Left renal cortex interstitium (tissue), 4 donors: ENCODE data around the gene PMP22. TPM values are rescaled to one million over a fixed set of nuclear protein-coding genes. Genes with fewer than 3 reads are reported as not detected.

Experiments
- DNase-seq, 4 donors: peaks; one replicate each; pipeline ENCODE4 v3.0.0-alpha.2; 2013; ENCODE audit warnings: low read depth in 4 of 4, low spot score in 2 of 4, missing footprints in 1 of 4
- polyA plus RNA-seq, 4 donors: library from polyadenylated mRNA; unstranded; fragments of 120-200 nt; gene quantifications; one replicate each; pipeline ENCODE4 v1.2.1, GENCODE V29; 2013; ENCODE audit not compliant: insufficient read length in 4 of 4

Gene PMP22
- polyA plus RNA-seq, 4 donors: 56.6 to 66.5 (median 60.8) TPM

DNA sequence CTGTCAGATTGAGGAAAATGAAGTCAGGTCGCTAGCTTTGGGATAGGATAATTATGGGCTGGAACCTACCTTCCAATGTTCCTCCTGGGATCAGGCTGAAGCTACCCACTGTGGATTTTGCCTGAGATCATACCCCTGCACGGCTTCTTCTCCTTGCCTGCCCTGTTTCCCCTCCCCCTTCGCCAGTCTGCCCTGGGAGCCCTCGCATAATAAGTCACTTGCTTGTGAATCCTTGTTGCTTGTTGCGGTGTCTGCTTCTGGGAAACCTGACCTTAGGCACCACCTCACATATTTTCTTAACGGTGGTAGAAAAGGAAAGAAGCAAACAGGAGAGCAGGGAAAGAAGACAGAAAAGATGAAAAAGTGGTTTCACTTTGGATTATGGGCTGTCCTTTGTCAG lies 13.3 kb upstream of the PMP22 start:
- peak in 2 of 4 donors; percentile 9 to 10 for DNase-seq

DNA sequence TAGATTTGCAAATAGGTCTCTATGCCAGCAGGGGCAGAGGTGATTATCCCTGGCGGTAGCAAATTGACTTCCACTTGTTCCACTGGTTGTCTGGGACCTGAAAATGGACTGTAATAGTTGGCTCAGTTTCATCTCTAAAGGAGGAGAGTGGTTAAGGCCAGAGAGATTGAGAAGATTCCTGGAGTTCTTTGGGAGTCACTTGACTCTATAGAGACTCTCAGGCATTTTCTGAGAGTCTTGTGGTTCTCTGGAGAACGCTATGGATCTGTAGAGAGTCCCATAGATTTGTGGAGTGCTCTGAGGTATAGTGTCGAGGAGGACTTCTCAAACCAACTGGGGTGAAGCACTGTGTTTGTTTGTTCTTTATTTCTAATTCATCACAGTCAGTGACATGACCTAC lies 8.9 kb upstream of the PMP22 start:
- no peak for DNase-seq

DNA sequence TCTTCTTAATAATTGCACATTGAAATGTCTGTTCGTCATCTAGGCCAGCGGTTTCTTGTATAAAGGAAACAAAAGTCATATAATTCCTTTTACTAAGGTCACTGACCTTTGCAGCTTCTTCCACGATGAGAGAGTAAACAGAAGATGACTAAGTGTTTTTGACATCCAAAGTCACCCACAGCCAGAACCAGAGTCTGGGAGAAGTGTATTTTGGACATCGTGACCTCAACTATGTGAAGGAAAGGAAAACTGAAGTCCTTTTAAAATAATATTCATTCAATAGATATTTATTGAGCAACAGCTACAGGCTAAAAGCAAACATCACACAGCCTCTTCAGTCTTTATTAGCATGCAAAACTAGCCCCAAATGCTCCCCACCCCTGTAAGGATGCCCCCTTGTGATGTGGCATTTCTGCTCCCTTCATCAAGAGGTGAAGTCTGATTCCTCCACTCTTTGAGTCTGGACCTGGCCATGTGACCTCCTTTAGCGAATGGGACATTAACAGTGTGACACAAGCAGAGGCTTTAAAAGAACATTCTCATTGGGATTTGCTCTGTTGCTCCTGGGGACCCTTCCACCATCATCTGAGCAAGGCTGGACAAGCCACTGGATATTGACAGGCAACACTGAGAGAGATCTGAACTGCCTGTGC lies 8.1 kb upstream of the PMP22 start:
- no peak for DNase-seq

DNA sequence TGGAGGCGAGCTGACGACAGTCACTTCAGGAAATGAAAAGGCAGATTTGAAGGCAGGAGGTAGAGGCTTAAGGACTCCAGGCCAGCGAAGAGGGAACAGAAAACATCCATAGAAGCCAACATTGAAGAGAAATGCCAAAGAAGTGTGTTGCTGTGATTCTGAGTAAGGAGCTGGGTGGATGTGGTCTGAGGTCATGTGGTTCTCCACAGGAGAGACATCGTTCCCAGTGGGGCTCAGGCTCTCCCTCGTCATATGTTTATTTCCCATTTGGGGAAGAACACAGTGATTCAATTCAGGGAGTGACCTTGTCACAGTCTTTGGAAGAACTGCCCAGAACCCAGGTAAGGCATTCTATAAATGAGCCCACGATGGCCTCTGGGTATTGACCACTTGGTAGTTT lies 6.6 kb upstream of the PMP22 start:
- no peak for DNase-seq

DNA sequence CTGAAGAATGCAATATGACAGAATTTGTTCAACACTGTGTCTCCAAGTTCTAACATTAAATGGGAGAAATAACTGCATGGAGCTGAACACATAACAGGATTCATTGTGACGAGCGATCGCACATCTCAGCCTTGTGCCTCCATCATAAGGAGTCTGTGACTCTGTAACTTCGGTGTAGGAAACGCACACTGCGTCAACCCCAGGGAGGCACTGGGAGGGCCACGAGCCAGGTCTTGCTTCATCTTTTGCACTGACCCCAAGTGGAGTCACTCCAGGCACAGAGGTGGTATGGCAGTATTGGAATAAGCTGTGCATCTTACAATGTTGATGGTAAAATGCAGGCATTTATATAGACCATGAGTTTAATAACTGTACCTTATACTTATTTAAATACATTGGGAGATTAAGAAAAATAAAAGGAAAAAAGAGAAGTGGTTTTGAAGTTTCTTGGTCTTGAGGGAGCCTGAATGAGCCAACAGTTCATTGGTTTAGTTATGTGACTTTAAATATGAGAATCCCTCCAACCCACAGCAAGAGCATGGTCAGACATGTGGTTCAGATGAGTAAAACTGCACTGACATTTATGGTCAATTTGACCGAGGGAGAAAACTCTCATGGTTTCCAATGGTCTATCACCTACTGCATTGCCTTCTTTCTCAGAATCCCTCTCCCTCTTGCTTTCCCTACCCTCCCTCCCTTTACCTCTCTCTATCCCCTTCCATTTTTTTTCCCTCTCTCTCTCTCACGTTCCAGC lies 5.7 kb upstream of the PMP22 start:
- no peak for DNase-seq

DNA sequence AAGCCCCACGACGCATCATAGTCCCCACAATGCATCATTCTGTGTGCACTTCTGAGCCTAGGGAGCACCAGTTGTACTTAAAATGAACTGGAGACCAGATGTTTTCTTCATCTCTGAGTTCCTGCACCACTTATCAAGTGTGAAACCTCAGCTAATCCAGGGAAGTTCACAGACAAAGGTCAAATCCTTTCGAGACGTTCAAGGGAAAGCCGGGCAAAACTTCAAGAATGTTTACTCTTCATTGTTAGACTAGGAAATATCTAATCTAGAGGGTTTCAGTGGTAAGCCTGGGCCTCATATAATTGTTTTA lies 4.6 kb upstream of the PMP22 start:
- DNase-seq: no peak

DNA sequence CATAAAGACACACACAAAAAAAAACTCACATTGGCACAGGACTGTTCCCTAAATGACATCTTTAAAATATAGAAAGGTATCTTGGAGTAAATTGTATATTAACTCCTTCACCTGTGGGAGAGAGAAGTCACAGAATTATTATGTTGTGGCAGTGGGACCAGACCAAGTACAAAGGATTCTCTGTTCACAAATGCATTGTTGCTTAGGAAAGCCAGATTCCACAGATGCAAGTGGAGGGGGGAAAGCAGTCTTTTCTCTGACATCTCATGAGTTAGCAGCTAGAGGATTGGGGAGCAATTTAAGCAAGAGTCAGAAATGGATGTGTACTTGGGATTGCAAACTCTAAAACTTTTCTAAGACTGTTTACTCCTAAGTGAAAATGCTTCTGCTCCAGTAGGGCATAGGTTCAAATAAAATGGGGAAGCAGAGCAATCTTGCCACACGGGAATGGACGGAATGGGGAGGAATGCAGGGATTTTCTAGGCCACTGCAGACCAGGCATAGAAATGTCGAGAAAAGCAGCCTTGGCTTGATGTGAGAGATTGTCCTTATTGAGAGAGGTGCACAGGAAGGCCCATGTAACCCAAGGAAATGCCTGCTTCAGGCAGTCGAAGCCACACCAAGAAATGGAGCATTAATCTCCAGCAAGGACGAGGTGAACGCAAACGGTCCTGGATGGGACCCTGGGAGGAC lies 4.1 kb upstream of the PMP22 start:
- no peak for DNase-seq

DNA sequence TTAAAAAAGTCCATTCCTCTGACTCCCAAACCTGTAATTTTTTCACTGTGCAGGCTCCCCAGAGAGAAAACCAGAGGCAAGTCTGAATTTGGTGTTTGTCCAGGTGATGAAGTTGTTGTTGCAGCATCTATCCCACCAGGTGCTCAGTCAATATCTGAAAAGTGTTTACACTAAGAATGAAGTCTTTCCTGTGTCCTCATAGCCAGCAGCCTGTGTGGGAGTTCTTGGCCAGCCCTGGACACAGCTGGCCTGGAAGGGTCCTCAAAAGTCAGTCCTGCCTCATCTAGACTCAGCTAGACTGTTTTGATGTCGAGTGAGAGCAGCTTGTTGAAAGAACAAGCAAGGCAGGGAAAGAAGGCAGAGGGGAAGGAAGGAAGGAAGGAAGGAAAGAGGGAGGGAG lies 3.3 kb upstream of the PMP22 start:
- DNase-seq: no peak

DNA sequence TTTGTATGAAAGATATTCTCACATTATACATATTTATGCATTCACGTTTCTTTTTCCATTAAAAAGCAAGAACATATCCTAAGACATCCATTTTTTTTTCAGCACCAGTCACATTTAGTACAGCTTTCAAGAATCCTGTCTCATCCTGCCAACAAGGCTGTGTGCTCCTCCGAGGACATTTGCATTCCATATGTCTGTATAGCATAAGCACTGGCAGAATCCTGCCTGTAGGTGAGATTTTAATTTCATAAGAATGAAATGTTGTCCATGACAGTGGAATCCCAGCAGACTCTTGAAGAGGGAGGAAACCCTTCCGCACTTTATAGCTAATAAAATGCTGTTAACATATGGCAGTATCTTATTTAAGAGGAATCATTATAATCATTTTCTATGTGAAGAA lies 2.9 kb upstream of the PMP22 start:
- DNase-seq: no peak

DNA sequence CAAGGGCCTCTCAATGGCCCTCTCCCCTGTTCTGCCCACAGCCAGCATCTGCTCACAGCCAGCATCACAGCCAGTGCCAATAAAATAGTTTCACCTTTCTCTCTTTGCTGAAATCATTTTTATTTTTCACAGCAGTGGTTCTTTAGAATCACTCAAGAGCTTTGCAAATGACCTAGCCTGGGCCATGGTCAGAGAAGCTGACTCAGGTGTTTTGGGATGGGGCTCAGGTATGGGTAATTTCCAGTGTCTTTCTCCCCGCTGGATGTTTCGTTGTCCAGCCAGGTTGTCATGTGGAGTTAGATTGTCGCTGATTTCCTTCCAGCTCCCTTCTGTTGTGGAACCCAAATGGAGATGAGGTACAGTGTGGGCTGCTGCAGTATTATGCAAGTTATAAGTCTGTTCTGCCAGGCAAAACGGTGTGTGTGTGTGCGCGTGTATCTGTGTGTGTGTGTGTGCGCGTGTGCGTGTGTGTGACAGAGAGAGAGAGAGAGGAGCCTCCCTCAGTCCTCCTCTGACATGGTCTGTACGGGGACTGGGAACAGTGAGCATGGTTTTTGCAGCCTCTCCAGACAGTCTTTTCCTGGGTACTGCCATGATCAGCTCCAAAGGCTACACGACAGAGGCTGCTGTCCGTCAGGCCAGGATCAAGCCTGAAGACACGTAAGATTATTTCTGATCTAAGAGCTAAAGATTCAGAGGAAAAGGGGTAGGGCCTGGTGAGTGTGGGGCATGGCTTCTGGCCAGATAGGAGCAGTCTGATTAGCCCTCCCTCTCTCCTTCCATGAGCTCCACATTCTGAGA lies 1.4 kb upstream of the PMP22 start:
- no peak for DNase-seq

DNA sequence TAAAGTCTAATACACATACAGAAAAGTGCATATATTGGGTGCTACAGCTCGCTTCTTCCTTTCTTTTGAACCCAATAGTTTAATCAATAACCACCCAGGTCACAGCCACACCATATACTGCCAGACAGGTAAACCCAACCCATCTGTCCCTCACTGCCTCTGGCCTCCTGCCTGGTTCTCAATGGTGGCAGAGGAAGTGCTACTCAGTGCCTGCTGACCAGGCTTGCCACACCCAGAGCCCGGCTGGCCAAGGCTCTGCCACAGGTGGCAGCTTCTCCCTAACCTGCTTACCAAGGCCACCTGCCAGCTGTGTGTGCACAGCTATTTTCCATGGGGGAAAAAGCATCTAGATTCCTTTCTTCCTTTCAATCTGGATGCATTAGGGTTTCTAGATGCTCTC lies 584 bp downstream of the PMP22 start:
- no peak for DNase-seq

DNA sequence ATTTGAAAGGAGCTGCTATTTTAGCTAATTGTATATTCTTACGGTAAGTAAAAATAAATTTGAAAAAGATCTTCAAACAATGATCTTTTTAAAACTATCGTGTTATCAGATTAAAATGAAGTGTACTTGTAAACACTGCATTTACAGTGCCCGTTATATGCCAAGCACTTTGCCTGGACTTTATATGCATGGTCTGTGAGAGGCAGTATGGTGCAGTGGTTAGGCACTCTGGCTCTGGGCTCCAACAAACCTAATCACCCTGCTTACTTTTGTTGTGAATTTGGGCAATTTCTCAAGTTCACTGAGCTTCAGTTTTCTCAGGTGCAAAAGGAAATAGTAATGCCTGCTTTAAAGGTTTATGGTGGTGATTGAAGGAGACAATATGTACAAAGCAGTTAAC lies 1.4 kb downstream of the PMP22 start:
- DNase-seq: no peak

DNA sequence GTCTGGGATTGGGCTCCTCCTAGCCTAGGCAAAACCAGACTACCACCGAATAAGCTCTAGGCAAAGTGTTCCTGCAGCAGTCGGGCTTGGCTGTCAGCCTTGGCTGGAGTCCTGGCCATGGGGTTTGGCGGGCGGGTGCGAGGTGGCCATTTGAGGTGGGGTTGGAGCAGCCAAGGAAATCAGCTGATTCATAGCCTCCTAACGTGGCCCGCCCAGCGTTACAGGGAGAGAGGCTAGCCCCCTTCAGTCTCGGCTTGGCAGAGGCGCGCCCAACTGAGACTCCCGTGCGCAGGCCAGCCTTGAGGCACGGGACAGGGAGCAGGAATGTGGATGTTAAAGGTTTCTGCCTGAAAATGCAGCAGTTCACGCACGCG lies 1.9 kb downstream of the PMP22 start:
- peak in 3 of 4 donors; percentile 19 to 38 (median 20) for DNase-seq

DNA sequence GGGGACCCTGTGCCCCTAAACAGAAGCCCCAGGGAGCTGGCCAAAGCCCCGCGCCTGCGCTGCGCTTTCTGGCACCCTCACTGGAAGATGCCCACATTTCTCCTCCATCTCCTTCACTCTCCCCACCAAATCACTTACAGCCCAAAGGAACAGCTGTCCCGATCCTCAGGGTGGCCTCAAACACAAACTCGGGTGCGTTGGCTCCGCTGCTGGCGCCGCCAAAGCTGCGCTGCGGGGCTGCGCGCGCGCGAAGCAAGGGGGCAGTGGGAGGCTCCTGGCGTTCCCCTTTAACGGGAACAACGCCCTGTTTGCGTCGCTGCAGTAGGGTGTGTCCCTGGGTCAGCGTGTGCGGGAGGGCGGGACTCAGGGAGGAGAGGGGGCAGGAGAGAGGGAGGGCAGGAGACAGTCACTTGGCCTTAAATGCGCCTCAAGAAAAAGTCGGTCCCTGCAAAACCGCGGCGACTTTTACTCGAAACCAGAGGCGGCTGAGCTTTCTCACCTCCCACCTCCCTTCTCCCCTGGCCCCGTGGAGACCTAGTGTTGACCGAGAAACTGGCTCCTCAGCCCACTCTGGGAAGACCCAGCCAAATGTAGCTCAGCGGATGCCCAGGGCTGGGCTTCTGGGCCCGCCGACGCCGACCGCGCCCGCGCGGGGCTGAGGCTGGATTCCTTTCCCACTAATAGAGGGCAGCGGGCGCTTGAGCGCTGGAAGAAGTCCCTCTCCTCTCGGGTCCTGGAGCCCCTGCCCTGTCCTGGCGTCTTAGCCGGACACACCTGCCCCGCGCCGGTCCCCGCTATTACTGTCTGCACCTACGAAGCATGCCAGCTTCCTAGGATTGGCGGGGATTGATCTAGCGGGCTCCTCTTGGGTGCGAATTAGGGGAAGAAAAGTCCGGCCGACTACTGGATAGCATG lies 2.6 kb downstream of the PMP22 start:
- DNase-seq: peak in 3 of 4 donors; percentile 26 to 38 (median 34)

DNA sequence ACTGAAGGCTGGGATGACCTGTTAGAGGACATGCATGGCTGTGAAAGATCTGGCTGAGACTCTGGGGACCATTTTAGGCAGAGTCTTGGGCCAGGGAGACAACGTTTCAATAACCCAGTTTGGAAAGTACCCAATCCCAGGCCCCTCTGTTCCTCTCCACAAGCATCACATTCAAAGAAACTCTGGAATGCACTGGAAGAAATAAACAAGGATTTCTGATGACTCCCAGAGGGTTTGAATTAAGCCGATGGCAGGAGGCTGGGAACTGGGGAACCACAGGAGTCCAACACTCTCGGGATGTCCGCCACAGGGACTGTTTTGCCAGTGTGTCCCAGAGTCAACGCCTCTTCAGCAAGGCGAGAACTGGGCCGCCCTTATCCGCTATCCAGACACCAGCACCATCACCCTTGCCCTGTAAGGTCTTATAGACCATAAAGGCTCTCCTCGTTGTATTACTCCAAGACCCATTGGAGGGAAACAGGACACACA lies 3.3 kb downstream of the PMP22 start:
- peak in 2 of 4 donors; percentile 8 to 13 for DNase-seq

DNA sequence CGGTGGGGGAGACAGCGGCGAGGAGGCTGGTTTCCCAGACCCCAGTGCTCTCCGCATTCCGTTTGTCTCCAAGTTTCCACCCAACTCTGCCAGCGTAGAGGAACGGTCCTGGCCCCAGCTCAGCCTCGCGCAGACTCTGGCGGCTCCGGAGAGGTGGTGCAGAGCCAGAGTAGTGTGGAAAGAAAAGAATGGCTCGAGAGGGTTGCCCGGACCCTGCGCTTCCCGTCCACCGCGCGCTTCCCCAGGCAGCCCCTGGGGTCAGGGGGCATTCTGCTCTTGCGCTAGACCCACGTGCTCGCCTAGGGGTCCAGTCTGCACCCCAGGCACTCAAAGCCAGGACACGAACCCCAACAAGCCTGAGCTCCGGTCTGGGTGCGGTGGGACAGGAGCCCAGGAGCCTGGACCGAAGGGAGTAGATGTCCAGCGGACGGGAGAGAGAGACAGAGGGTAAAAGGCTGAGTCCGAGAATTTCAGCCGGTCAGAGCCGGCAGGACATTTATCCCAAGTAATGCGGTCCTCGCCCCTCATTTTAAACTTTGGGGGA lies 3.8 kb downstream of the PMP22 start:
- peak in 1 of 4 donors; percentile 9 for DNase-seq

DNA sequence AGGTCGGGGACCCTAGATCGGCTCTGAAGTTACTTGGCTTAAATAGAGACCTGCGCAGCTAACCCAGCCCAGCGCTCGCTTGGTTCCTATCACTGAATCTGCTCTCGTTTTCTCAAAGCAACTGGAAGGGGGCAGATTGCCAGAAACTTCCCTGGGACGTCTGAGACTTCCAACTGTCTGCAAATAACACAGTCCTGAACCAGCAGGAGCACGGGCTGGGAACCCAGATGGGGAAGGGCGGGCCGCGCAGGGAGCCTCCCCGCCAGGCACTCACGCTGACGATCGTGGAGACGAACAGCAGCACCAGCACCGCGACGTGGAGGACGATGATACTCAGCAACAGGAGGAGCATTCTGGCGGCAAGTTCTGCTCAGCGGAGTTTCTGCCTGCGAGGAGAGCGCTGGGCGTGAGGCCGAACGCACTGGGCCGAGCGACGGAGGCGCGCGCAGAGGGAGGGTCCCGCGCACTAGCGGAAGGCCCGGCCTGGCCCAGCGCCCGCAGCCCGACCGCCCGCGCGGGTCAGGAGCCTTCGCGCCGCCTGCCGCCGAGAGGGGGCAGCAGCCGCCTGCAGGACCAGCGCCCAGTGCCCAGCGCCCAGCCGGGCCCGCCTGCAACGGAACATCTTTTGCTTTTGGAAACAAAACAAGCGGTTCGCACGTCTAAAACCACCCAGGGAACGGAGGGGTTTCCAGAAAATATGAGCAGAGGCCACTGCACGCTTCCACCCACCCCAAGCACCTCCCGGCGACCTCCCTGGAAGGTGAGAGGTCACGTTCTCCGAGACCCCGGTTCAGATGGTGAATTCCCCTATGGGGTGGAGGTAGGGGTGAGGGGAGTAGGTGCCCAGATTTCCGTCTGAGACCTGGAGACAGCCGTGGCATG lies 4.5 kb downstream of the PMP22 start:
- peak; percentile 63 to 77 (median 76) for DNase-seq

DNA sequence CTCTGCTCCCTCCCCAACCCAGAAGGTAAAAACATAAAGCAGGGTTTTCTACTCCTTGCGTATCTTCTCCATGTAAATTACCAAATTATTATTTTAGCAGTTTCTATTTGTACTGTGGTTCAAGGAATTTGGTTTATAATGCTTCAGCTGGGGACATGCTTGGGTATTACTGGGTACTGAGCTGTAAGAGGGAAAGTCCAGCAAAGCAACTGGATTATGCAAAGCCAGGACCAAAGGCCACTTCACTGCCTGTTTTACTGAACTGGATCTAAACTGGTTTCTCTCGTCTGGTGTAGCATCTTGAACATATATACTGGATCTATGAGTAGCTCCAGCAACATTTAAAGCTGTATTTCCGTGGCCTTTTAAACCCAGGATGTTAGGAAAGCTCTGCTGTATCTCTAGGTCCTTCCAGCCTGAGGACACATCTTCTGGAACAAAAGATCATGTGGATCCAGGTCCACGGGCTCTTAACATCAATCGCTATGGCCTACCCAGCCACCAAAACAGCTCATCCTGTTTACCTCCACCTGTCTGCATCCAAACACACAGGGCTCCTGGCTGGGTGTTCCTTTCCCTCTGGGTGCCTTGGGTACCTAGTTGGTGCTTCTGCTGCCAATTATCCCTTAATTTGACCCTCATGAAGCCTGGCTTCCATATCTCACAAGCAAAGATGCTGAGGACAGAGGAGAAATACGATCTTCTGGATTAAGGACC lies 7.2 kb downstream of the PMP22 start:
- DNase-seq: no peak
